Smooth muscle cell (in vitro differentiated cells): ENCODE data around the gene ADRA2B. TPM values are rescaled to one million over a fixed set of nuclear protein-coding genes. Genes with fewer than 3 reads are reported as not detected.

Experiments used
- DNase-seq: peaks from one replicate; lab custom pipeline; 2025; ENCODE audit not compliant: unreplicated experiment; lab: John Stamatoyannopoulos, UW
- H2AFZ ChIP-seq: fragments of 200-600 bp; sonication (generic); 2 replicates; pipeline ENCODE4 v1.6.0; 2016; ENCODE audit warnings: antibody characterized with exemption, low read depth, mild to moderate bottlenecking
- H3F3A ChIP-seq: fragments of 200-600 bp; sonication (generic); 2 replicates; pipeline ENCODE4 v1.6.0; 2017; ENCODE audit warnings: antibody characterized with exemption, low read depth
- H3K27ac ChIP-seq: fragments of 200-600 bp; sonication (generic); 2 replicates; pipeline ENCODE4 v1.5.1; 2016; ENCODE audit warnings: low read depth, mild to moderate bottlenecking
- H3K27me3 ChIP-seq: fragments of 200-600 bp; sonication (generic); 2 replicates; pipeline ENCODE4 v1.6.1; 2016; ENCODE audit warnings: low read depth, mild to moderate bottlenecking
- H3K36me3 ChIP-seq: fragments of 200-600 bp; sonication (generic); 2 replicates; pipeline ENCODE4 v1.5.1; 2016; ENCODE audit warnings: low read depth
- H3K4me1 ChIP-seq: fragments of 200-600 bp; sonication (generic); 2 replicates; pipeline ENCODE4 v1.5.1; 2016; ENCODE audit warnings: low read depth
- H3K4me2 ChIP-seq: fragments of 200-600 bp; sonication (generic); 2 replicates; pipeline ENCODE4 v1.6.0; 2016; ENCODE audit warnings: mild to moderate bottlenecking
- H3K4me3 ChIP-seq: fragments of 200-600 bp; sonication (generic); 2 replicates; pipeline ENCODE4 v1.5.1; 2016; ENCODE audit warnings: mild to moderate bottlenecking
- H3K79me2 ChIP-seq: fragments of 200-600 bp; sonication (generic); 2 replicates; pipeline ENCODE4 v1.6.0; 2016; ENCODE audit warnings: low read depth, mild to moderate bottlenecking
- H3K9ac ChIP-seq: fragments of 200-600 bp; sonication (generic); 2 replicates; pipeline ENCODE4 v1.6.0; 2016; ENCODE audit warnings: low read depth
- H3K9me3 ChIP-seq: fragments of 200-600 bp; sonication (generic); replicated peaks from 2 replicates; pipeline ENCODE4 v1.5.1; 2016; ENCODE audit warnings: low read depth
- H4K20me1 ChIP-seq: fragments of 200-600 bp; sonication (generic); 2 replicates; pipeline ENCODE4 v1.6.0; 2016; ENCODE audit warnings: low read depth
- WGBS: methylation state at CpG from one replicate; pipeline ENCODE4 v1.1.7; 2016; ENCODE audit warnings: low lambda C conversion rate; 5-methylcytosine and 5-hydroxymethylcytosine counted together
- polyA plus RNA-seq: library from polyadenylated mRNA; unstranded; fragments of >200 nt; fragmentation: Nextera tagmentation; extraction: Ambion mirVana; gene quantifications from 2 replicates; pipeline ENCODE4 v1.2.1, GENCODE V29; 2016
- total RNA-seq: library from RNA; depleted of rRNA; stranded (reverse); fragments of >200 nt; gene quantifications from 2 replicates; pipeline ENCODE4 v1.2.3, GENCODE V29; 2014
- TF ChIP-seq, protein P1 (sequence below): fragments of 200-600 bp; sonication (generic); IDR thresholded peaks from 2 replicates; pipeline ENCODE4 v1.5.1; 2017; ENCODE audit warnings: borderline replicate concordance, mild to moderate bottlenecking, antibody characterized with exemption; ENCODE audit not compliant: insufficient read depth, poor library complexity, severe bottlenecking

Gene ADRA2B
- total and polyA plus RNA-seq, 2 experiments from 2014 or later: 0.06 to 1.2 TPM

DNA sequence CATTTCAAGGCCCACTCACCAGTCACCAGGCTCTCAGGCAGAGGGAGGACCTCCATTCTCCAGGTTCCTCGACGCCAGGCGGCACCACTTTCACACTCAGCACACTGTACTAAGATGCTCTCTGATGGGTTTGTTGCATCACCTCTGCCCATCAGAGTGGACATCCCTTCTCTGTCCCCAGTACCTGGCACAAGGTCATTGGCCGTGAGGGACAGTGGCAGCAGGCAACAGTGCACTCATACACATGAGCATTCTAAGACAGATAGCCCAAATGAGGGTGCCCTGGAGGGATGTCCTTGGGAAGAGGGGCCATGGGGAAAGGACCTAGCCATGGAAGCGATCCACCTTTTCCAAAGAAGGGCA, 3.0 kb upstream of the ADRA2B start:
- no peak overlapping the region for H2AFZ ChIP-seq
- WGBS: 93% methylated on average over 5 of the region's 5 CpGs
- no peaks in the 10 kb centered on the region for H3K36me3 ChIP-seq
- H3F3A ChIP-seq: no peaks in the 10 kb centered on the region
- H3K27me3 ChIP-seq: peaks cover 56% of the 10 kb centered on the region
- H3K4me3 ChIP-seq: no peak overlapping the region
- peaks cover 6% of the 10 kb centered on the region for H3K4me1 ChIP-seq
- TF ChIP-seq, protein P1, sequence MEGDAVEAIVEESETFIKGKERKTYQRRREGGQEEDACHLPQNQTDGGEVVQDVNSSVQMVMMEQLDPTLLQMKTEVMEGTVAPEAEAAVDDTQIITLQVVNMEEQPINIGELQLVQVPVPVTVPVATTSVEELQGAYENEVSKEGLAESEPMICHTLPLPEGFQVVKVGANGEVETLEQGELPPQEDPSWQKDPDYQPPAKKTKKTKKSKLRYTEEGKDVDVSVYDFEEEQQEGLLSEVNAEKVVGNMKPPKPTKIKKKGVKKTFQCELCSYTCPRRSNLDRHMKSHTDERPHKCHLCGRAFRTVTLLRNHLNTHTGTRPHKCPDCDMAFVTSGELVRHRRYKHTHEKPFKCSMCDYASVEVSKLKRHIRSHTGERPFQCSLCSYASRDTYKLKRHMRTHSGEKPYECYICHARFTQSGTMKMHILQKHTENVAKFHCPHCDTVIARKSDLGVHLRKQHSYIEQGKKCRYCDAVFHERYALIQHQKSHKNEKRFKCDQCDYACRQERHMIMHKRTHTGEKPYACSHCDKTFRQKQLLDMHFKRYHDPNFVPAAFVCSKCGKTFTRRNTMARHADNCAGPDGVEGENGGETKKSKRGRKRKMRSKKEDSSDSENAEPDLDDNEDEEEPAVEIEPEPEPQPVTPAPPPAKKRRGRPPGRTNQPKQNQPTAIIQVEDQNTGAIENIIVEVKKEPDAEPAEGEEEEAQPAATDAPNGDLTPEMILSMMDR: no peak
- H3K9ac ChIP-seq: no peak overlapping the region
- no peaks in the 10 kb centered on the region for H3K79me2 ChIP-seq
- no peak for DNase-seq
- H3K4me2 ChIP-seq: no peak overlapping the region
- H4K20me1 ChIP-seq: no peaks in the 10 kb centered on the region
- no peak overlapping the region for H3K27ac ChIP-seq
- H3K9me3 ChIP-seq: no peaks in the 10 kb centered on the region

DNA sequence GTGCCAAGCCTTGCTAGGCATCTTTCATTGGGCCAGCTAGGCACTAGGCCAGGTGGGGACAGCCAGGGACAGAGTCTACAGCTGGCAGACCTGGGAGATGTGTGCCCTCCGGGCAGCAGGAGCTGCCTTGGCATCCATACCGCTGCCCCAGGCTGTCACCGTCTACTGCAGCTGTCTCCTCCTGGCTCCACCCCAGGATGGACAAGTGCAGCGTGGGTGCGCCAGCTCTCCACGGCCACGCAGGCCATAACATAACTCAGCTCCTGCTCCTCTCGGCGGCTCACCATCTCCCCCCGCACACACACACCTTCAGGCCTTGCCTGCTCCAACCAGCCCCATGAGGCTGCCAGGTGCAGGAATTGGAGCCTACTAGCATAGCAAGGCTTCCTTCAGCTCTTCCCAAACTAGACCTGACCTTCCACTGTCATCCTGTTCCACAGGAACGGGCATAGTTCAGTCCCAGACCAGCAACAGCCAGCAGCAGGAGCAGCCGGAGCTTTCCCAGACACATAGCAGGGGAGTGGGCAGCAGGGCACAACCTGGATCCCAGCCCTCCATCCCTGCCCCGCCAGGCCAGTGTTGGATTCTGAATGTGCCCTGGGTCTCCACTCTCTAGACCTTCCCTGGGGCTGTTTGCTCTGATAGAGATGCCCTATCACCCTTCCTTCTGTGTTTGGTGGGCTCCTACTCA, 2.5 kb upstream of the ADRA2B start:
- Histone ChIP-seq H3K4me2 (no peak overlapping the region), H3K9me3 (no peaks in the 10 kb centered on the region), H3K27ac (no peak overlapping the region), H3K79me2 (no peaks in the 10 kb centered on the region), H3K4me3 (no peak overlapping the region), H3K36me3 (no peaks in the 10 kb centered on the region), H3K9ac (no peak overlapping the region), H4K20me1 (no peaks in the 10 kb centered on the region), H2AFZ (no peak overlapping the region), H3K27me3 (peaks cover 61% of the 10 kb centered on the region), H3F3A (no peaks in the 10 kb centered on the region), H3K4me1 (peaks cover 6% of the 10 kb centered on the region)
- 89% methylated on average over 13 of the region's 13 CpGs for WGBS
- TF ChIP-seq, protein P1: no peak
- DNase-seq: no peak

DNA sequence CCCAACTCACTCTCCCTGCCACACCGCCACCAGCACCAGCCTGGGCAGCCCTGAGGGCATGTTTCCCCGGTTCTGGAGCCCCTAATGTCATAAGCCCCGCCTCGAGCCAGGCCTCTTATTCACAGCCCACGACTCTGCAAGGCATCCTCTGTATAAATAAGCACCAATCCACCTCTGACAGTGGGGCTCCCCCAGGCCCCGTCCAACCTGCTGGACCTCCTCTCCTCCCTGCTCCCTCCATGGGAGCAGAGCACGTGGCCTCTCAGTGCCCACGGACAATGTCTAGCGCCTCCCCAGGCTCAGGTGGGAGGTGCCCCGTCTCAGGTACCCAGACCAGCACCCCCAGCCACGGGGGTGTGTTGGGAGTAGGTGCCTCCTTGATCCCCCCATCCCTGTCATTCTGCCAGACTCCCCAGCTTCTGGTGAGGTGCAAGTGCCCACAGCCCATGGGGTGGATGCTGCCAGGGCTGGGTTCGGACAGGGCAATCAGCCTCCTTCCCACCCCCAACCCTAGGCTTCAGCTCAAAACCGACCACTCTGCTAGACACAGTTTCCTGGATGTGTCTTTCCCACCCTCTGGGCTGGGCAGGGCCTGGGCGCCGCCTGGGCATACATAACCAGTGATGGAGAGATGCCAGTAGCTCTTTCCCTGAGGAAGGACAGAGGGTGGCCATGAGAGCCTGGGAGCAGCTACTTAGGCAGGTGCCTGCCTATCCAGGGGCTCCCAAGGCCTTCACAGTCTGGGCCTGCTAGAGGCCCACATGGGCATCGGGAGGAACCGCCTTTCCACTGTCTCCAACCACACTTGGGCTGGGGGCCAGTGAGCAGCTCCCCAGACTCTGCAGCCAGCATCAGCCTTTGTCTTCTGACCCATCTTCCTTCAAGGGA, 1.6 kb upstream of the ADRA2B start:
- Histone ChIP-seq H3K9ac (no peak overlapping the region), H3K4me1 (peaks cover 6% of the 10 kb centered on the region), H3F3A (no peaks in the 10 kb centered on the region), H3K4me3 (no peak overlapping the region), H3K27me3 (peaks cover 64% of the 10 kb centered on the region), H3K27ac (no peak overlapping the region), H3K79me2 (no peaks in the 10 kb centered on the region), H3K36me3 (no peaks in the 10 kb centered on the region), H3K4me2 (peak overlapping the region; percentile 97), H2AFZ (no peak overlapping the region), H3K9me3 (no peaks in the 10 kb centered on the region), H4K20me1 (no peaks in the 10 kb centered on the region)
- DNase-seq: no peak
- TF ChIP-seq, protein P1: no peak
- WGBS: 47% methylated on average over 17 of the region's 17 CpGs
